Fibroblast of pulmonary artery (primary cell): Measurements from ENCODE around the gene SORBS2.
A peak's percentile ranks its signal among the peaks of the same experiment; 100 is the strongest.

Source experiments
- DNase-seq: peaks from one replicate; pipeline ENCODE4 v3.0.0-alpha.2; 2010; ENCODE audit warnings: low read depth
- H3K4me3 ChIP-seq: replicated peaks from 2 replicates; pipeline ENCODE4 v1.5.1; 2011; ENCODE audit warnings: low read depth, mild to moderate bottlenecking, control low read depth, low read length, moderate library complexity
- CTCF ChIP-seq: IDR thresholded peaks from 2 replicates; pipeline ENCODE4 v1.5.1; 2011; ENCODE audit warnings: mild to moderate bottlenecking, control low read depth, low read length, inconsistent platforms; ENCODE audit errors: missing control alignments

The SORBS2 gene

GRCh38 chr4:185835814-185836213, 23.8 kb upstream of the SORBS2 start:
- H3K4me3 ChIP-seq, result no peak overlapping the region
- TF ChIP-seq CTCF, result no peak
- no peak for DNase-seq

- no peak overlapping the region for H3K4me3 ChIP-seq
- no peak for TF ChIP-seq CTCF
- DNase-seq, result no peak
Observed at GRCh38 chr4:185835336-185835735, 23.3 kb upstream of the SORBS2 start.

GRCh38 chr4:185834778-185835177, 22.8 kb upstream of the SORBS2 start:
- TF ChIP-seq CTCF, result no peak
- DNase-seq, result no peak
- H3K4me3 ChIP-seq, result no peak overlapping the region

- DNase-seq, result no peak
Observed at GRCh38 chr4:185834088-185834487, 22.1 kb upstream of the SORBS2 start.

GRCh38 chr4:185833055-185833598, 21.1 kb upstream of the SORBS2 start:
- no peak overlapping the region for H3K4me3 ChIP-seq
- no peak for TF ChIP-seq CTCF
- peak; percentile 76 for DNase-seq

More at GRCh38 chr4:185834088-185834487, 22.1 kb upstream of the SORBS2 start:
- TF ChIP-seq CTCF, result no peak
- no peak overlapping the region for H3K4me3 ChIP-seq

- TF ChIP-seq CTCF, result no peak
- no peak overlapping the region for H3K4me3 ChIP-seq
- no peak for DNase-seq
Observed at GRCh38 chr4:185831125-185831815, 19.3 kb upstream of the SORBS2 start.
